Measurements from ENCODE around the gene SLC23A2.

- TF ChIP-seq EZH2 (IDR thresholded peaks at IDR 0.05; ENCODE audit: insufficient read depth, poor library complexity, severe bottlenecking) (no peak), EZH2phosphoT487 (IDR thresholded peaks at IDR 0.05; ENCODE audit: insufficient read depth, low read depth) (no peak)
Observed at GRCh38 chr20:4982281-4982680, 19.0 kb downstream of the SLC23A2 start.
